Hematopoietic multipotent progenitor cell treated with erythropoietin and hydrocortisone succinate and interleukin-3 and kit ligand, for 6 days (in vitro differentiated cells): ENCODE measurements around the gene SMPD3.

ENCODE experiments used
- DNase-seq: peaks from one replicate; pipeline ENCODE4 v3.0.0-alpha.2; 2015

Gene SMPD3

GRCh38 chr16:68351463-68351862 lies 96.8 kb downstream of the SMPD3 start:
- DNase-seq, result no peak

- DNase-seq, result no peak
Measured at GRCh38 chr16:68350813-68351350, 97.4 kb downstream of the SMPD3 start.

- DNase-seq, result no peak
Measured at GRCh38 chr16:68349838-68350410, 98.4 kb downstream of the SMPD3 start.

- no peak for DNase-seq
Measured at GRCh38 chr16:68348639-68349445, 99.5 kb downstream of the SMPD3 start.

- DNase-seq, result no peak
Measured at GRCh38 chr16:68347605-68348004, 100.7 kb downstream of the SMPD3 start.

GRCh38 chr16:68346892-68347480 lies 101.3 kb downstream of the SMPD3 start:
- DNase-seq, result no peak

- DNase-seq, result no peak
Measured at GRCh38 chr16:68345958-68346635, 102.2 kb downstream of the SMPD3 start.

GRCh38 chr16:68345351-68345810 lies 102.9 kb downstream of the SMPD3 start:
- no peak for DNase-seq

GRCh38 chr16:68344252-68344651 lies 104.1 kb downstream of the SMPD3 start:
- DNase-seq, result no peak

- no peak for DNase-seq
Measured at GRCh38 chr16:68343137-68343536, 105.2 kb downstream of the SMPD3 start.

- no peak for DNase-seq
Measured at GRCh38 chr16:68342620-68343019, 105.7 kb downstream of the SMPD3 start.

GRCh38 chr16:68339214-68339613 lies 109.1 kb downstream of the SMPD3 start:
- DNase-seq, result no peak

GRCh38 chr16:68338326-68339119 lies 109.8 kb downstream of the SMPD3 start:
- DNase-seq, result no peak

- DNase-seq, result no peak
Measured at GRCh38 chr16:68335175-68335574, 113.1 kb downstream of the SMPD3 start.

- peak; percentile 60 for DNase-seq
Measured at GRCh38 chr16:68332411-68333121, 115.7 kb downstream of the SMPD3 start.

- DNase-seq, result no peak
Measured at GRCh38 chr16:68331879-68332410, 116.4 kb downstream of the SMPD3 start.

GRCh38 chr16:68328860-68329390 lies 119.4 kb downstream of the SMPD3 start:
- no peak for DNase-seq

GRCh38 chr16:68328151-68328859 lies 120.0 kb downstream of the SMPD3 start:
- peak; percentile 93 for DNase-seq

- DNase-seq, result no peak
Measured at GRCh38 chr16:68324780-68325357, 123.4 kb downstream of the SMPD3 start.

GRCh38 chr16:68324336-68324735 lies 124.0 kb downstream of the SMPD3 start:
- DNase-seq, result no peak
